T-helper 9 cell (primary cell): ENCODE data around the gene MRNIP.
A peak's percentile ranks its signal among the peaks of the same experiment; 100 is the strongest.

Experiments used
- DNase-seq: peaks from one replicate; pipeline ENCODE4 v3.0.0-alpha.2; 2020

MRNIP gene

DNA sequence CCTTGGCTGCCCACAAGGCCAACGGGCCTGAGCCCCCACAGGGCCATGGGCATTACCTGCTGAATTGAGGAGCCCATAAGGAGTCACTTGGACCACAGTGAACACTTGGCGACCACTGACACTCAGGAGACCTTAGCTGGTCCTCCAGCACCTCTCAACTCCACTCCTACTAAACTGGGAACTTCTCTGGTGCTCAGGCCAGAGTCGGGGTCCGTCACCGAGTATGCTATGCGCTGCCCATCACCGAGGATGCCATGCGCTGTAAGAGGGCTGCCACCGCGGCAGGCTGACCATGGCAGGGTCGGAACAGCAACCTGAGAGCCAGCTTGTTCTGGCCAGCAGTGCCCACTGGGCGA is 38.5 kb downstream of the MRNIP start:
- DNase-seq: no peak

DNA sequence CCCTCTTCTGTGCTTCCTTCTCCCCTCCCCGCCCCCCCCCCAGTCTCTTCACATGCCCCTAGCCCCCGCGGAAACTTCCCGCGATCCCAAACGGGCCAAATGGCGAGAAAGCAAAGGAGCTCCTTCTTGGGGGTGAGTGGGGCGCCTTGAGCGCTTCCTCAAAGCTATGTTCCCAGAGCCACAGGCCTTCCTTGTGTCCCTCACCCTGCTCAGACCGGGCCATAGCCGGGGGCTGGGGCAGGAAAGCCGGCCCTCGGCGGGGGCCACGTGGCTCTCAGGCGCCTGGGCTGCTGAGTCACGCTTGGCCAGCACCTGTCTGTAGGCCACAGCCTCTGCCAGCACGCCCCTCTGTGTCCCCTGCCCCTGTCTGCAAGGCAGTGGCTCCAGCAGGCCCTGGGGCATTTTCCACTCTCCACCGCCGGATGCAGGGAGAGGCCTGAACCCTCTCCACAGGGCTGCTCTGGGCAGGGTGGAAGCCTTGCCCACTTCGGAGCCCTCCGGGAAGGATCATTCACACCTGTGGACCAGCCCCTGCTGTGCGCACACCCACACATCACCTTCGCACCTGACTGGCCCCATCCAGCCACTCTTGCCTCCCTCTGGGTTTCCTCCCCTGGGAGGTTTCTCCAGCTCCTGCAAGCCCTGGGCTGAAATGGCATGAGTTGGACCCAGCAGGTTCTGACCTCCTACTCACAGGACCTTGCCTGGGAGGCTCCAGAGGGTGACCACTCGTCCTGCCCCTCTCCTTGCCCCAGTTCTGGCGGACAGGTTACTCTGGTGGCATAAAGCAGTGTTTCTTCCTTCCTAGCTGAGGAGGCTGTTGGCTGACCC is 39.1 kb downstream of the MRNIP start:
- DNase-seq: peak; percentile 36

GRCh38 chr5:179818746-179819295 is 39.8 kb downstream of the MRNIP start:
- DNase-seq: peak; percentile 92

DNA sequence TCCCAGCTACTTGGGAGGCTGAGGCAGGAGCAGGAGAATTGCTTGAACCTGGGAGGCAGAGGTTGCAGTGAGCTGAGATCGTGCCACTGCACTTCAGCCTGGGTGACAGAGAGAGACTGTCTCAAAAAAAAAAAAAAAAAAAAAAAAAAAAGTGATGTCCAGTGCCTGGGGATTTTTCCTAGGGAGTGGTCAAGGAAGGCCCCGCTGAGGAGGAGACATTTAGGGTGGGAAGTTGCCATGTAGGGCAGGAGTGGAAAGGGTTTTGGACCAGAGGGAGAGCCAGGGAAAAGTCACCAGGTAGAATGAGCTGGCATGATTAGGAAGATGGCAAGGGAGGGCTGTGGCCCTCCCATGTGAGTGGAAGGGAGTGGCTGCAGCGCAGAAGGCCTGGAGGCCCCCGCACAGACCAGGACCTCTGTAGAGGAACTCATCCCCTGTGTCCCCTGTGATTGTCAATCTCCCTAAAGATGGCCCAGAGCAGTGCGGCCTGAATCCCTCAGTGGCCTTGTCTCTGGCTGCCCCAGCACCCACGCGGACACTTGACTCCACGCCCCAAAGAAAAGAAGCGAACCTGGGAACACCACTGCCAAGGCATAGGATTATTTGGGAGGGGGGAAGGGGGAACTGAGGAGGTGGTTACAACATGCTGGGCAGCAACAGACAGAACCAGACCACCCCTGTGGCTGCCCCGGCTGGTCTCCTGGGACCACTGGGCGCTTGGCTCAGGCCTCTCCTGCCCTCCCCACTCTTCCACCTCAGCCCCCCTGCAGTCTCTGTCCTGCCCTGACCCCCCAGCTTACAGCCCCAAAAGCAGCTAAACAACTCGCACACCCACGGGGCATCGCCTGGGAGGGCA is 40.5 kb downstream of the MRNIP start:
- peak; percentile 0 for DNase-seq

DNA sequence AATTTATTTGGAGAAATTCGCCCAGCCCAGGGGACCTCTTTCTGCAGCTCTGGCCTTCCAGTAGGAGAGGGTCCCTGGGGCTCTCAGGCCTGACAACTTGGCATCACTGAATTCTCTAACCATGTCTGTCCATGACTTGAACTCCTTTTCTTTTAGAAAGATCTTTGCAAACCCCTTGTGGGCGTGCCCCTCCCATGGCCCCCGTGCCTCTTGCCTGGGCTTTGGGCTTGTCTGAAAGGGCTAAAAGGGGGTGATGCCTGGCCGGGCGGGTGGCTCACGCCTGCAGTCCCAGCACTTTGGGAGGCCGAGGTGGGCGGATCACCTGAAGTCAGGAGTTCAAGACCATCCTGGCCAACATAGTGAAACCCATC is 41.2 kb downstream of the MRNIP start:
- DNase-seq: no peak

DNA sequence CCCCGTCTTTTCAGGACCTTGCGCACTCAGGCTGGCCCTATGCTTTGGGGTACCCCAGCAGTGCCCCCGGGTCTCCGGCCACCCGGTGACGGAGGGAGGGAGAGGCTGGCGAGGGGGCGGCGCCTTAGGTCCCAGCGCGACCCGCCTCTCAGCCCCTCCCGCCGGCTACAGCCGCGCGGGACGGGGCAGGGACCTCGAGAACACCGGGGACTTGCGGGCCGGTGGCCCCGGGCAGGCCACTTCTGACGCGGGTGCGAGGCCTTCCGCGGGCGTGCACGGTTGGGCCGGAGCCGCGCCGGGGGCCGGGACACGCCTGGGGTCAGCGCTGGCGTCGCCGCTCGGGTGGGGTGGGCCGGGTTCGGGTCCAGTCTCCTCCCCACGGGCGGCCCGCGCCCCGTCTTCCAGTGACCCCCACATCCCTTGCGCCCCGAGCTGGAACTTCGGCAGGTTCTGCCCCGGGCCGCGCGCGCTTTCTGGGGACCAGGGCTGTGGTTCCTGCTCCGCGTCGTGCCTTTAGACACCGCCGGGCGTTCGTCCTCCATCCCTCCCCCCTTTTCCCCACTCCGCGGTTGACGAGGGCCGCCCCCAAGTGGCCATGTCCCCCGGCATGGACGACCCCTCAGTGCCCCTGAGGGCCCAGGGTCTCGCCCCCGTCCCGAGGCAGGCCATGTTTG is 41.7 kb downstream of the MRNIP start:
- DNase-seq: no peak

DNA sequence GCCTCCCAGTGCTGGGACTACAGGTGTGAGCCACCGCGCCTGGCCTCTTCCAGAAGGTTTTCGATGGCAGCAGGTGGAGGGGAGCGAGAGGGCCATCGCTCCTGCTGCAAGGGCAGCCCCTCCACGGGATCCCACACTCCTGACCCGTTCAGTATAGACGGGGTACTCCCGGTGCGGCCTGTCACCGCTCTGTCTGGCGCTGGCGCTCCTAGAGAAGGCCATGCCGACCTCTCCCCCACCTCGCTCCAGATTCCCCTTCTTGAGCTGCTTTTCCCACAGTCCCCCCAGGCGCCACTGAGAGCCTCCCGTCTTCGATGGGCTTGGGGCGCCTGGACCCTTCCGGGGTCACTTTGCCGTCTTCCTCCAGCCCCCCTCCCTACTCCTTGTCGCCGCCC is 42.2 kb downstream of the MRNIP start:
- DNase-seq: no peak

DNA sequence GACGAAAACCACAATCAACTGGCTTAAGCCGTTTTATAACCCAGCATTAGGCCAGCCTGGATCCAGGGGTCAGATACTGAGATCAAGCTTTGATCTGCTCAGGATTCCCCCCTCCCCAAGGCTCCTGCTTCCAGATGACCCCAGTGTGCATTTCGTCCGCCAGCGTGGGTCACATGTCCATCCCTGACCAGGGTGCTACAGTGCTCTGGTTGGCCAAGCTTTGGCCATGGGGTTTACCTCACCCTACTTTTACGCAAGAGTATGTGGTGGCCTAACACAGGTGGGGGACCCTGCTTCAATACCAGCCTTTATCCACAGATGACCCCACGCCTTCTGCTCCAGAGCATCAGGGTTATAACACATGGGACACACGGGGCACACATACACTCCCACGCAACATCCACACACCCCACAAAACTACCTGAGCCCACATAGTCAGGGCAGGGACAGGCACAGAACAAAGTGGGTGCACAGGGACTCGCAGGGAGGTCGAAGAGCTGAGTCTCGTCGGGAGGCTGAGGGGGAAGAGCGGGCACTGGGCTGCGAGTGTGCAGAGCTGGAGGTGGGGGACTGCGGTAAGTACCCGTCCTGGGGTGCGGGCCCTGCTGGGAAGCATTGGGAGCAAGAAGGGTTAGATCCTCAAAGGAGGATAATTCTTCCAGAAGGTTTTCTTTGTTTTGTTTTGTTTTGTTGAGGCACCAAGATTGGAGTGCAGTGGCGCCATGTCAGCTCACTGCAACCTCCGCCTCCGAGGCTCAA is 42.9 kb downstream of the MRNIP start:
- no peak for DNase-seq

DNA sequence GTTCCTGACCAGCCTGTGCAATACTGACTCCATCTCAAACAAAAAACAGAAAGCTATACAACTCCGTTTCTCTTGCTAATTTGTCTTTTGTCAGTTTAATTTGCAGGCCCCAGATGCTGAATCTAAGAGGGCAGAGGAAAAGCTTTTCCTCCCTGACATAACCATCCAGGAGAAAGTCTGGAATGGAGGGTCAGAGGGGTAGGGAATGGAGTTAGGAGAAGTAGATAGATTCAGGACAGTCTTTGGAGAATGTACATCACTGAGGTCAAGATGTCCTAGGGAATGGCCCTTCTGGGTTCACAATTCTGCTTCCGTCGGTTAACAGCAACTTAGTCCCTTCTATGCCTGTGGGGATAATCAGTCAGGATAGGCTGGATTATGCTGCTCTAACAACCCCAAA is 44.5 kb downstream of the MRNIP start:
- DNase-seq: no peak

DNA sequence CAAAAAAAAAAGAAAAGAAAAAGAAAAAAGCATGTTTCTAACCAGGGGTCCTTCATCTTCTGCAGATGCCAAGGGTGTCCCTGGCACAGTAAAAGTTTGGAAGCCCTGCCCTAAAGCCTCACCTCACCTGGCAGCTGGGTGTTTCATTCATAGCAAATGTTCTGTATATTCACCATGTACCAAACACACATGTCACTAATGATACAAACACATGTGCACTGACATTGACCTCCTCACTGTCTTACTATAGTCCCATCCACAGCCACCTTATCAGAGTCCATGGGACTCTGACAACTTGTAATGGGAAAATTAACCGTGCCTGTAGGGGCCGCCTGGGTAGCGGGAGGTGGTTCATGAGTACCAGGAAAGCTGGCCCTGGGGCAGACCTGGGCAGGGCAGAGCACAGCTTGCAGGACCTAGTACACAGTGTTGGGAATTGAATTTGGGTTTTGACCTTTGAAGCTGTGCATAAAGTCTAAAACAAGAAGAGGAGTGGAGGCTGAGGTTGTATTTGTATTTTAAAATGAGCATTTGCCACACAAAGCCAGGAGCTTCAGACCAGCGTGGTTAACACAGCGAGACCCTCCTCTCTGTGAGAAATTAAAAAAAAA is 45.5 kb downstream of the MRNIP start:
- no peak for DNase-seq

- DNase-seq: no peak
Measured at GRCh38 chr5:179812135-179812825, 46.3 kb downstream of the MRNIP start.

DNA sequence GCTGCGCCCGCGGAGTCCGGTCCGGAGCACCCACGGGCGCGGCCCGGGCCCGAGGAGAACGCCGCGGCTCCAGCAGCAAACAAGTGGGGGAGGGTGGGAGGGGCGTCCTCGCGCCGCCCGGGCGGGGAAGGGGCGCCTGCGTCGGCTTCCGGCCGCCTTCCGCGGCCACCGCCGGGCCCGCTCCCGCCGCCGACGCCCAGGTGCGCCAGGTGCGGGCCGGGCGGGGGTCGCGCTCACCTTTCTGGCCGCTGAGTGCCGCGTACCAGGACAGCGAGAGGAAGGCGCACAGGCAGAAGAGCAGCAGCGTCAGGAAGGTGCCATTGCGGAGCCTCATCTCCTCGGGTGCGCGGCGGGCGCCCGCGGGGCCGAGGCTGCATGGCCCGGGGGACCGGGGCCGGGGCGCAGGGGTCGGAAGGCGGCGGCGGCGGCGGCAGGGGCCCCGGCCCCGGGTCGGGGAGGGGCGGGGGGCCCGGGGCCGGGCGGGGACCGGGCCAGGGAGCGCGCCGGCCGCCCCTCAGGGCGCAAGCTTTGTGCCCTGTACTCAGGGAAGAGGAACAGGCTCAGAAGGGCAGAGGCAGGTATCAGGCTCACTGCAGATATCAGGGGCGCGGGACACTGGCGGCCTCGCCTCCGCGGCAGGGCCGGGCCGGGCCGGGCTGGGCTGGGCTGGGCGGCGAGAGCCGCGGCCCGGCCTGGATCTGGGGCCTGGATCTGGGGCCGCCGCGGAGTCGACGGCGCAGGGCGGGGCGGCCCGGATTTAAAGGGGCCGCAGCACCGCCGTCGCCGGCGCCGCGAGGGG is 52.2 kb downstream of the MRNIP start, which contains the start of gene MGAT4B:
Gene MGAT4B, minus strand, starts transcription at position 617 of the 799 bp plus-strand sequence. Its CDS starts 283 bp downstream, at position 334.
- DNase-seq: no peak

DNA sequence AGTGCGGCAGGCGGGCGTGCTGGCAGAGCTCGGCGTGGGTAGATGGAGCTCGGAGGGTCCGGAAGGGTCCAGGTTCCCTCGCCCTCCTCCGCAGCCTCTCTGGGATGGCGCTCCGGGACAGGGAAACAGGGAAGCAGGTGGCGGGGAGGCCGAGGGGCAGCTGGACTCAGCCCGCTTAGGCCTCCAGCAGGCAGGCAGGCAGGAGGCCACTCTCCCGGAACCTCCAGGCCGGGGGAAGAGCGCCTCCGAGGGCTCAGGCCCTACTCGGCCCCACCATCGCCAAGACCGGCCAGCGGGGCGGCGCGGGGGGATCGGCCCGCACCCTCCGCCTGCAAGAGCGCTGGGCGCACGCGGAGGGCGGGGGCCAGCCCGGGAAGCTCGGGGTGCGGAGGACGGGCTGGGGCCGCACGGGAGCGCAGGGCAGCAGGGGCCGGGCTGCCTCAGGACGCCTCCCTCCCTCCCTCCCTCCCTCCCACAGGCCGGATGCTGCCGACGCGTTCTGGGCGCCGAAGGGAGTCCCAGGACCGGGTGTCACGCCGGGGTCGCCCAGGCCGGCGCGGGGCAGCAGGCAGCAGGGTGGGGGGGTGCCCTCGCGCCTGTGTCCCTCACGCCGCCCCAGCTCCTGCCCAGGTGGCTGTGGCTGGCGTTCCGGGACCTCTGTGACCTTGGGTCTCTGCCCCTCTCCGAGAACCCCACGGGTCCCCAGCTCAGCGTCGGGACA is 52.9 kb downstream of the MRNIP start:
- DNase-seq: no peak

GRCh38 chr5:179805070-179805528 is 53.5 kb downstream of the MRNIP start:
- no peak for DNase-seq

DNA sequence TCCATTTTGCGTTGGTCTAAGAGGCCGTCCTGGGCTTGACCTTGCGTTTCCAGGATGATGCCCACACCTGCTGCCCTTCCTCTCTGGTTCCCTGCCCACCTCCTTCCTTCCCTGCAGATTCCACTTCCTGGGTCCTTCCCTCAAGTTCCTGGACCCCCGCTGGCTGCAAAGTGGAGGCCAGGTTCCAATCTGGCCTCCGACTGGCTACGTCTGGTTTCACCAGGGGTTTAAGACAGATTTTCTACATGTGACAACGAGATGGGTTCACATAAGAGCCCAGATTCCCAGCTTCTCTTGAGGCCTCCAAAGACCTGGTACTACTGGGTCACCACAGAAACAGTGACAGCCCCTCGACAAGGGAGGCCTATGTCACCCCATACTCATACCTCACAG is 54.1 kb downstream of the MRNIP start:
- DNase-seq: no peak

GRCh38 chr5:179803651-179804554 is 54.7 kb downstream of the MRNIP start:
- no peak for DNase-seq

DNA sequence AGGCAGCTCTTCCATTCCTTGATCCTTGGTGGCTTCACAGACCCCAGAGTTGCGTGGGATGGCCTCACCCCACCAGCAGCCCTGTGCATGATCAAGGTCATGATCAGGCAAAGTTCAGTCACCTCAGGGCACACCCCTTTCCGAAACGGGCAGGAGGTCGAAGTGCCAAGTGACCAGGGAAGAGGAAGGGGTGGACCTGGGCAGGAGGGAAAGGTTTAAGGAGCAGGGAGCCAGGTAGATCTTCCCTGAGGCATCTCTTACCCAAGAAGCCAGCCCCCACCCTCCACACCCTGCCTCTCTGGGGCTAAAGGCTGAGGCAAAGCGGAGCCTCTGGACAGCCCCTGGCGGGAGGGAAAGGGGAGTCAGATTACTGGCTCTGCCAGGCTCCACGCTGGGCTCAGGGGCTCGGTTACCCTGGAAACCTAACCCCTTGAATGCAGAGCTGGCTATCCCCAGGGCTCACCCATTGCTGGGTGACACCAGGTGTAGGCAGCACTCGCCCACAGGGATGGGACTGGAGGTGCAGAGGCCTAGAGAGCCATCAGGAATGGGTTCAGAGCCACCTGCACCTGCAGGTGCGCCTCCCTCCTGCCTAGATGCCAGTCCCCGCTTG is 55.6 kb downstream of the MRNIP start:
- no peak for DNase-seq
